CD4-positive, alpha-beta T cell treated with Interleukin-4 for 1 hour (primary cell): Measurements from ENCODE around the gene TIPARP.

Experiments used
- DNase-seq, 2 donors: peaks; one replicate each; pipeline ENCODE4 v3.0.0-alpha.2; 2020 to 2022

The TIPARP gene

GRCh38 chr3:156743859-156744258 lies 69.5 kb downstream of the TIPARP start:
- DNase-seq: no peak

GRCh38 chr3:156744631-156745030 lies 70.2 kb downstream of the TIPARP start:
- DNase-seq: no peak

- DNase-seq: no peak
Measured at GRCh38 chr3:156745766-156746165, 71.4 kb downstream of the TIPARP start.

- DNase-seq: no peak
Measured at GRCh38 chr3:156747046-156747445, 72.7 kb downstream of the TIPARP start.

- DNase-seq: no peak
Measured at GRCh38 chr3:156749244-156749643, 74.9 kb downstream of the TIPARP start.

GRCh38 chr3:156750191-156750873 lies 75.9 kb downstream of the TIPARP start:
- no peak for DNase-seq

GRCh38 chr3:156750874-156751245 lies 76.5 kb downstream of the TIPARP start:
- no peak for DNase-seq

- DNase-seq: no peak
Measured at GRCh38 chr3:156751461-156752025, 77.2 kb downstream of the TIPARP start.
